Activated CD4-positive, alpha-beta T cell treated with anti-CD3 and anti-CD28 coated beads, Interleukin-2, amount 50 U/mL, for 48 hours (primary cell): ENCODE measurements around the gene LRRC2.
"Not testable (repeated sequence)": the region's sequence is repeated elsewhere in the genome, so short reads cannot be mapped to it uniquely, and the experiment has no call there.

Experiments
- DNase-seq, 2 experiments: peaks; one replicate each; pipeline ENCODE4 v3.0.0-alpha.2; 2020

Gene LRRC2

GRCh38 chr3:46551615-46552014, 14.5 kb downstream of the LRRC2 start:
- DNase-seq = no peak

- DNase-seq = no peak
Observed at GRCh38 chr3:46549989-46550388, 16.1 kb downstream of the LRRC2 start.

GRCh38 chr3:46549408-46549904, 16.6 kb downstream of the LRRC2 start:
- no peak for DNase-seq

GRCh38 chr3:46548611-46549010, 17.5 kb downstream of the LRRC2 start:
- DNase-seq = not testable (repeated sequence)

GRCh38 chr3:46546896-46547440, 19.1 kb downstream of the LRRC2 start:
- DNase-seq = no peak

GRCh38 chr3:46545818-46546630, 20.1 kb downstream of the LRRC2 start:
- no peak for DNase-seq

GRCh38 chr3:46544771-46545503, 21.2 kb downstream of the LRRC2 start:
- DNase-seq = no peak

GRCh38 chr3:46542801-46543201, 23.3 kb downstream of the LRRC2 start:
- no peak for DNase-seq

- DNase-seq = no peak
Observed at GRCh38 chr3:46542344-46542743, 23.8 kb downstream of the LRRC2 start.

- no peak for DNase-seq
Observed at GRCh38 chr3:46541835-46542234, 24.3 kb downstream of the LRRC2 start.

GRCh38 chr3:46540550-46540949, 25.6 kb downstream of the LRRC2 start:
- DNase-seq = no peak

GRCh38 chr3:46539443-46540005, 26.6 kb downstream of the LRRC2 start:
- DNase-seq = no peak

GRCh38 chr3:46538803-46539442, 27.2 kb downstream of the LRRC2 start:
- peak; percentile 63 to 70 for DNase-seq

GRCh38 chr3:46538425-46538802, 27.7 kb downstream of the LRRC2 start:
- not testable (repeated sequence) for DNase-seq

GRCh38 chr3:46537779-46538178, 28.3 kb downstream of the LRRC2 start:
- no peak for DNase-seq

GRCh38 chr3:46537316-46537715, 28.8 kb downstream of the LRRC2 start:
- DNase-seq = no peak

GRCh38 chr3:46536758-46537157, 29.3 kb downstream of the LRRC2 start:
- DNase-seq = no peak

- no peak for DNase-seq
Observed at GRCh38 chr3:46535746-46536145, 30.4 kb downstream of the LRRC2 start.

GRCh38 chr3:46533091-46533490, 33.0 kb downstream of the LRRC2 start:
- no peak for DNase-seq

- no peak for DNase-seq
Observed at GRCh38 chr3:46527239-46527638, 38.9 kb downstream of the LRRC2 start.

- no peak for DNase-seq
Observed at GRCh38 chr3:46524832-46525231, 41.3 kb downstream of the LRRC2 start.

- DNase-seq = no peak
Observed at GRCh38 chr3:46524008-46524407, 42.1 kb downstream of the LRRC2 start.

- DNase-seq = no peak
Observed at GRCh38 chr3:46523556-46523955, 42.5 kb downstream of the LRRC2 start.
